C4-2B (cell line): ENCODE measurements around the gene FLYWCH2.

Experiments used
- H3K27ac ChIP-seq: fragments of 450-650 bp; 2 replicates; pipeline ENCODE4 v1.5.1; 2017
- CTCF ChIP-seq: fragments of 450-650 bp; conservative IDR thresholded peaks from 2 replicates; pipeline ENCODE4 v1.5.1; 2017; ENCODE audit warnings: mild to moderate bottlenecking
- ZFX ChIP-seq: fragments of 450-650 bp; IDR thresholded peaks from 2 replicates; pipeline ENCODE4 v1.6.1; 2017

The FLYWCH2 gene

GRCh38 chr16:2860826-2861567 is 22.0 kb upstream of the FLYWCH2 start:
- no peak for TF ChIP-seq CTCF
- no peak overlapping the region for H3K27ac ChIP-seq

- TF ChIP-seq ZFX: no peak
- no peak for TF ChIP-seq CTCF
- no peak overlapping the region for H3K27ac ChIP-seq
These were observed 17.4 kb upstream of the FLYWCH2 start for GRCh38 chr16:2865651-2866050.

- TF ChIP-seq CTCF (no peak), ZFX (no peak)
- no peak overlapping the region for H3K27ac ChIP-seq
These were observed 16.6 kb upstream of the FLYWCH2 start for GRCh38 chr16:2866431-2866830.

GRCh38 chr16:2867661-2867986 is 15.4 kb upstream of the FLYWCH2 start:
- peak overlapping the region; percentile 82 for H3K27ac ChIP-seq
- TF ChIP-seq ZFX (no peak), CTCF (no peak)

GRCh38 chr16:2867987-2868789 is 14.8 kb upstream of the FLYWCH2 start:
- peak; percentile 98 for TF ChIP-seq CTCF
- TF ChIP-seq ZFX: no peak; the same call in 1 of the 2 replicates
- H3K27ac ChIP-seq: peak overlapping the region; percentile 82

GRCh38 chr16:2871926-2872325 is 11.1 kb upstream of the FLYWCH2 start:
- no peak for TF ChIP-seq CTCF
- TF ChIP-seq ZFX: no peak
- H3K27ac ChIP-seq: no peak overlapping the region
